Fibroblast of villous mesenchyme (primary cell): ENCODE results near the gene SSH3. TPM values are rescaled to one million over a fixed set of nuclear protein-coding genes. Genes with fewer than 3 reads are reported as not detected.

ENCODE experiments used
- DNase-seq: peaks from one replicate; pipeline ENCODE4 v3.0.0-alpha.2; 2010; ENCODE audit warnings: low read depth
- H3K4me3 ChIP-seq: 2 replicates; pipeline ENCODE4 v1.5.1; 2011; ENCODE audit warnings: low read depth, mild to moderate bottlenecking, low read length
- total RNA-seq: library from RNA; depleted of rRNA; stranded (reverse); fragments of >200 nt; gene quantifications from 2 replicates; pipeline ENCODE4 v1.2.3, GENCODE V29; 2012
- TF ChIP-seq, protein P1 (sequence below): IDR thresholded peaks from 2 replicates; pipeline ENCODE4 v1.5.1; 2012; ENCODE audit warnings: low read depth, mild to moderate bottlenecking, low read length; ENCODE audit not compliant: insufficient read depth

SSH3 gene
- total RNA-seq, 1 donor = 21.2 TPM

DNA sequence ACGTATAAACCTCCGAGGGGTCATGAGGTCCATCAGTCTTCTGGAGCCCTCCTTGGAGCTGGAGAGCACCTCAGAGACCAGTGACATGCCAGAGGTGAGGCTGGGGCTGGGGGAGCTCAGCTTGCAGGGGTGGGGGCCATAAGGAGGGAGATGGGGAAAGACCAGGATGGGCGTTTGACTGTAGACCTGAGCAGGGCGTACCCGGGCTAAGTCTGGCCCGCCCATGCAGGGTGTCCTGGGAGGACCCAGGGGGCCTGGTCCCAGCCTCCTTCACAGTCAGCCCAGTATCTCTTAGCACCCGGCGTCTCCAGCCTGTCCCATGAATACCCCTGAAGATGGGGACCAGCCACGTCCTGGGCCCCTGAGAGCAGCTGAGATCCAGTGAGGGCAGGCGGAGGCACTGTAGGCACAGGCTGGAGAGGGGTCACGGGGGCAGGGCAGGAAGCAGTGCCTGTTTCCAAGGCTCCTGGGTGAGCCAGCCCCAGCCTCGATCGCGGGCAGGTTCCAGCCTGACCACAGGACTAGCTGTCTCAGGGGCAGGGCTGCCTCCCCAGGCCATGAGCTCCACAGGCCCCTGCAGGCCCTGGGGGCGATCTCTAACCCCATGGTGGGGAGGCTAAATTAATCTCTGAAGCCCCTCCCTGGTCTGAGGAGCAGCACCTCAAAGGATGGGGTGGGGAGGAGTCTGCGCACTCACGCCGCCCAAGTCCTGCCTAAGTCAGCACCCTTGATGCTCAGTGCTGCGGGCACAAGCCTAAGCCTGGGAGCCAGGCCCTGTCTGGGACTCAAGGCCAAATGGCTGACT, 7.1 kb downstream of the SSH3 start:
- TF ChIP-seq, protein P1, sequence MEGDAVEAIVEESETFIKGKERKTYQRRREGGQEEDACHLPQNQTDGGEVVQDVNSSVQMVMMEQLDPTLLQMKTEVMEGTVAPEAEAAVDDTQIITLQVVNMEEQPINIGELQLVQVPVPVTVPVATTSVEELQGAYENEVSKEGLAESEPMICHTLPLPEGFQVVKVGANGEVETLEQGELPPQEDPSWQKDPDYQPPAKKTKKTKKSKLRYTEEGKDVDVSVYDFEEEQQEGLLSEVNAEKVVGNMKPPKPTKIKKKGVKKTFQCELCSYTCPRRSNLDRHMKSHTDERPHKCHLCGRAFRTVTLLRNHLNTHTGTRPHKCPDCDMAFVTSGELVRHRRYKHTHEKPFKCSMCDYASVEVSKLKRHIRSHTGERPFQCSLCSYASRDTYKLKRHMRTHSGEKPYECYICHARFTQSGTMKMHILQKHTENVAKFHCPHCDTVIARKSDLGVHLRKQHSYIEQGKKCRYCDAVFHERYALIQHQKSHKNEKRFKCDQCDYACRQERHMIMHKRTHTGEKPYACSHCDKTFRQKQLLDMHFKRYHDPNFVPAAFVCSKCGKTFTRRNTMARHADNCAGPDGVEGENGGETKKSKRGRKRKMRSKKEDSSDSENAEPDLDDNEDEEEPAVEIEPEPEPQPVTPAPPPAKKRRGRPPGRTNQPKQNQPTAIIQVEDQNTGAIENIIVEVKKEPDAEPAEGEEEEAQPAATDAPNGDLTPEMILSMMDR = no peak
- H3K4me3 ChIP-seq = no peak overlapping the region
- DNase-seq = no peak

DNA sequence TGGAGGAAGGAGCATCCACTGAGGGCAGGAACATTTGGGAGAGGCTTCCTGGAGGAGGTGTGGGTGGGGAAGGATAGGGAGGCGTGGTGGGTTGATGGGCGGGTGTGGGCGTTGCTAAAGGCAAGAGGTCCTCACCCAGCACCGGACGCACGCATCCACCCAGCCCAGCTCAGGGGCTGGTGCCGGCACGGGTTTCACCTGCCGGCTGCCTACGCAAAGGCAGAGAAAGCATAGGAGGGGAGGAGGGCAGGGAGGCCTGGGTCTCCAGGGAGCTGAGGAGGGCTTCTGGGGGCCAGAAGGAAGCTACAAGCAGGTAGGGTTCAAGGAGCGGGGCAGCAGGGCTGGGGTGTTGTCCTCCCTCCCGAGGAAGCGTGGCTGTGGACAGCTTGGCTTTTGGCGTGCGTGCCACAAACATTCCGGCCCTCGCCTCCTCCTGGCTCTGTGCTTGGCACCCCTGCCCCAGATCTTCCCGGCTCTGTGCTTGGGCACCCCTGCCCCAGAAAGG, 7.8 kb downstream of the SSH3 start:
- no peak for DNase-seq
- H3K4me3 ChIP-seq = no peak overlapping the region
- TF ChIP-seq, protein P1 = no peak

GRCh38 chr11:67311556-67312082, 8.3 kb downstream of the SSH3 start:
- TF ChIP-seq, protein P1 = no peak
- no peak overlapping the region for H3K4me3 ChIP-seq
- DNase-seq = no peak

DNA sequence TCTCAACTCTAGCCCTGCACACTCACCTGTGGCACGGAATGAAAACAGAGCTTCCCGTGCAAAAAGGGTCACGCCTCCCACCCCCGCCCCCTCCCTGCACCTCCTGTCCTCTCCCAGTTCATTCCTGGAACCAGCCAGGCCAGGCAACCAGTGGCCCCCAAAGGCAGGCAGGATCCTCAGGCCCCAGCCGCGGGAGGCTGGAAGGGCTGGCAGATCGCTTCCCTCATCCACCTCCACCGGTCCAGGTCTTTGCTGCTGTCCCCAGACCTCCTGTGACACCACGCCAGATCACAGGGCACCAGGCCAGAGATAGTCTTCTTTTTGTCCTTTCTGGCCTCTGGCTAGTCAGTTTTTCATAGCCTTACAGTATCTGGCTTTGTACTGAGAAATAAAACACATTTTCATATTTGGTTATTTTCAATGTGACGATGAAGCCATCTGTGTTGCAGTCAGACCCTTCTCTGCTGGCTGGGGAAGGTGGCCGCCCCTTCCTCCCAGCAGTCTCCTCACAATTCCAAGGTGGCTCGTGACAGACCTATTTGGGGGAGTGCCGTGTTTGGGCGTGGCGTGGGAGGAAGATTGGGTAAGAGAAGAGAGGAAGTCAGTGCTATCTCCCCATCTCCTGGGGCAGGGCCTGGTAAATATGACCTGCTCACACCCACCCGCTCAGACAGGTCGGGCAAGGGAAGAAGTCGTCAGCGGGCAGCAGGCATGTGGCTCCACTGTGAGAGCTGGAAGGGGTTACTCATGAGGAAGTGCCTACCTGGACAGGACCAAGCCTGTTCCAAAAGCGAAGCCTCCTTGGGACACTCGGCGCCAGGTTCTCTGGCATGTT, 9.1 kb downstream of the SSH3 start:
- TF ChIP-seq, protein P1 = no peak
- H3K4me3 ChIP-seq = no peak overlapping the region
- no peak for DNase-seq

- TF ChIP-seq, protein P1 = no peak
- no peak for DNase-seq
- H3K4me3 ChIP-seq = no peak overlapping the region
Observed at GRCh38 chr11:67313125-67313890, 10.0 kb downstream of the SSH3 start.

DNA sequence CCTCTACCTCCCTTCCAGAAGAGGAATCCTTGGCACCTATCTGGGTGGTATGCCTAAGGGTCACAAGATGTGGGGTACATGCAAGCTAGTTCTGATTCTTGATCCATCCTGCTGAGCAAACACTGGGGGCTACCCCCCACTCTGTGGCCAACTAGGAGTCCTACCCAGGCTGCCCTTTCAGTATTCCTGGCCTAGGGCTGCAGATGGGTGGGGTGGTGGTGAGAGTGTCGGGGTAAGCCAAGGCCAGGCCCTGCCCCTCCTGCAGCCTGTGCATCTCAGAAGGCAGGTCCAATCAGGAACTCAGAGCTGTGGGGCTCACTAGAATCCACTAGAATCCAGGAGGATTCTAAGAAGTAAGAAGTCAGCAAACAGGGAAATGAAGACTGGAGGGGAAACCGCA, 10.9 kb downstream of the SSH3 start:
- no peak overlapping the region for H3K4me3 ChIP-seq
- TF ChIP-seq, protein P1 = no peak
- DNase-seq = no peak
